ENCODE data around the gene C19orf25. TPM values are rescaled to one million over a fixed set of nuclear protein-coding genes. Genes with fewer than 3 reads are reported as not detected.

The C19orf25 gene
- total and polyA plus RNA-seq, 2 of the 13 experiments (the other 11 are each of a cell fraction or from before 2014, with no cell fraction given): 14.2 to 32.4 TPM

- TF ChIP-seq, protein P1, sequence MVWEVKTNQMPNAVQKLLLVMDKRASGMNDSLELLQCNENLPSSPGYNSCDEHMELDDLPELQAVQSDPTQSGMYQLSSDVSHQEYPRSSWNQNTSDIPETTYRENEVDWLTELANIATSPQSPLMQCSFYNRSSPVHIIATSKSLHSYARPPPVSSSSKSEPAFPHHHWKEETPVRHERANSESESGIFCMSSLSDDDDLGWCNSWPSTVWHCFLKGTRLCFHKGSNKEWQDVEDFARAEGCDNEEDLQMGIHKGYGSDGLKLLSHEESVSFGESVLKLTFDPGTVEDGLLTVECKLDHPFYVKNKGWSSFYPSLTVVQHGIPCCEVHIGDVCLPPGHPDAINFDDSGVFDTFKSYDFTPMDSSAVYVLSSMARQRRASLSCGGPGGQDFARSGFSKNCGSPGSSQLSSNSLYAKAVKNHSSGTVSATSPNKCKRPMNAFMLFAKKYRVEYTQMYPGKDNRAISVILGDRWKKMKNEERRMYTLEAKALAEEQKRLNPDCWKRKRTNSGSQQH (CRISPR knock-in tag; IDR thresholded peaks at IDR 0.05; ENCODE audit: low read depth): peak; percentile 48; the same call in 1 of the 2 replicates
- TF ChIP-seq ZNF24 (IDR thresholded peaks at IDR 0.05) (0 out of 2 replicates have a peak, but pooled peaks have one; percentile 54), GATAD1 (CRISPR knock-in tag; IDR thresholded peaks at IDR 0.05) (peak; percentile 88), KLF6 (CRISPR knock-in tag; IDR thresholded peaks at IDR 0.05) (peak; percentile 34; the same call in 1 of the 2 replicates), ZNF761 (CRISPR knock-in tag; conservative IDR thresholded peaks at IDR 0.05) (peak; percentile 58; the same call in 1 of the 2 replicates), SMAD3 (CRISPR knock-in tag; IDR thresholded peaks at IDR 0.05) (peak; percentile 35; the same call in 1 of the 2 replicates), ZNF780A (CRISPR knock-in tag; IDR thresholded peaks at IDR 0.05) (0 out of 2 replicates have a peak, but pooled peaks have one; percentile 37), ELF1 (CRISPR knock-in tag; IDR thresholded peaks at IDR 0.05) (peak; percentile 92), ZNF770 (CRISPR knock-in tag; IDR thresholded peaks at IDR 0.05) (peak; percentile 84), CENPX (CRISPR knock-in tag; IDR thresholded peaks at IDR 0.05) (no peak), SNAPC2 (CRISPR knock-in tag; IDR thresholded peaks at IDR 0.05) (peak; percentile 56; the same call in 1 of the 2 replicates), ZNF839 (CRISPR knock-in tag; IDR thresholded peaks at IDR 0.05; ENCODE audit: borderline replicate concordance) (peak; percentile 50; the same call in 1 of the 2 replicates), TP53 (CRISPR knock-in tag; conservative IDR thresholded peaks at IDR 0.05) (no peak), MAF1 (CRISPR knock-in tag; IDR thresholded peaks at IDR 0.05; ENCODE audit: borderline replicate concordance) (no peak), KLF12 (CRISPR knock-in tag; IDR thresholded peaks at IDR 0.05; ENCODE audit: borderline replicate concordance) (peak; percentile 61; the same call in 1 of the 2 replicates), PCBP2 (optimal IDR thresholded peaks at IDR 0.05; ENCODE audit: low read depth, low read length, poor library complexity, severe bottlenecking) (no peak), ZNF816 (CRISPR knock-in tag; IDR thresholded peaks at IDR 0.05; ENCODE audit: borderline replicate concordance) (peak; percentile 73), ZBTB38 (CRISPR knock-in tag; IDR thresholded peaks at IDR 0.05) (peak; percentile 72), SMAD1 (CRISPR knock-in tag; IDR thresholded peaks at IDR 0.05; ENCODE audit: borderline replicate concordance, low read depth) (no peak), NFYC (CRISPR knock-in tag; IDR thresholded peaks at IDR 0.05) (0 out of 2 replicates have a peak, but pooled peaks have one; percentile 19), BCL3 (CRISPR knock-in tag; IDR thresholded peaks at IDR 0.05) (peak; percentile 30; the same call in 1 of the 2 replicates), CREB1 (IDR thresholded peaks at IDR 0.05) (peak; percentile 79), CREB1 (CRISPR knock-in tag; IDR thresholded peaks at IDR 0.05) (no peak), ZNF441 (CRISPR knock-in tag; IDR thresholded peaks at IDR 0.05; ENCODE audit: borderline replicate concordance) (peak; percentile 77; the same call in 1 of the 2 replicates), RFXAP (CRISPR knock-in tag; IDR thresholded peaks at IDR 0.05; ENCODE audit: borderline replicate concordance) (0 out of 2 replicates have a peak, but pooled peaks have one; percentile 43)
- TF ChIP-seq, protein P2, sequence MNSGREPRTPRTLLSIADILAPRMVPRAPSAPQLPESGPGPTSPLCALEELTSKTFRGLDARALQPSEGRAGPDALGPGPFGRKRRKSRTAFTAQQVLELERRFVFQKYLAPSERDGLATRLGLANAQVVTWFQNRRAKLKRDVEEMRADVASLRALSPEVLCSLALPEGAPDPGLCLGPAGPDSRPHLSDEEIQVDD (CRISPR knock-in tag; IDR thresholded peaks at IDR 0.05; ENCODE audit: borderline replicate concordance): 0 out of 2 replicates have a peak, but pooled peaks have one; percentile 54
These were observed at the start of gene C19orf25 (continued) for GRCh38 chr19:1478934-1479707.
